ENCODE data around the gene RBFA. TPM values are rescaled to one million over a fixed set of nuclear protein-coding genes. Genes with fewer than 3 reads are reported as not detected.

RBFA gene
- total and polyA plus RNA-seq, 2 experiments from 2014 or later = 21.4 to 29.4 TPM

- 89% methylated on average over 10 of the region's 10 CpGs for WGBS (ENCODE audit: low lambda C conversion rate, missing lambda C conversion rate)
- H3K9me2 ChIP-seq (replicated peaks; ENCODE audit: insufficient read depth) = no peaks in the 10 kb centered on the region
- no peak overlapping the region for H3K4me3 ChIP-seq
- DNase-seq (ENCODE audit: low spot score) = no peak
- H3K4me2 ChIP-seq = no peak overlapping the region
- no peak for TF ChIP-seq EZH2phosphoT487 (IDR thresholded peaks at IDR 0.05; ENCODE audit: low read depth, severe bottlenecking, unreplicated experiment)
- no peak for TF ChIP-seq EZH2 (IDR thresholded peaks at IDR 0.05; ENCODE audit: borderline replicate concordance)
- no peak for TF ChIP-seq CTCF (IDR thresholded peaks at IDR 0.05; ENCODE audit: poor library complexity)
- H3K9me3 ChIP-seq (ENCODE audit: low read depth) = no peaks in the 10 kb centered on the region
- H3K27me3 ChIP-seq = no peaks in the 10 kb centered on the region
- no peaks in the 10 kb centered on the region for H3K79me2 ChIP-seq
- H3K4me1 ChIP-seq (ENCODE audit: insufficient read depth) = no peaks in the 10 kb centered on the region
- peaks cover 4% of the 10 kb centered on the region for H3K36me3 ChIP-seq (replicated peaks; ENCODE audit: insufficient read depth, low read depth)
- H4K20me1 ChIP-seq (ENCODE audit: insufficient read depth, poor library complexity, severe bottlenecking) = no peaks in the 10 kb centered on the region
- no peak overlapping the region for H3K27ac ChIP-seq
- no peak overlapping the region for H2AFZ ChIP-seq
These were observed 12.8 kb downstream of the RBFA start for GRCh38 chr18:80046961-80047541.

- H2AFZ ChIP-seq = no peak overlapping the region
- H3K36me3 ChIP-seq (replicated peaks; ENCODE audit: insufficient read depth, low read depth) = peaks cover 4% of the 10 kb centered on the region
- no peak overlapping the region for H3K4me3 ChIP-seq
- H3K4me1 ChIP-seq (ENCODE audit: insufficient read depth) = no peaks in the 10 kb centered on the region
- no peak overlapping the region for H3K27ac ChIP-seq
- no peaks in the 10 kb centered on the region for H3K9me2 ChIP-seq (replicated peaks; ENCODE audit: insufficient read depth)
- peaks cover 7% of the 10 kb centered on the region for H3K9me3 ChIP-seq (ENCODE audit: low read depth)
- no peak for DNase-seq (ENCODE audit: low spot score)
- H3K4me2 ChIP-seq = no peak overlapping the region
- WGBS (ENCODE audit: low lambda C conversion rate, missing lambda C conversion rate) = 98% methylated on average over 6 of the region's 6 CpGs
- H4K20me1 ChIP-seq (ENCODE audit: insufficient read depth, poor library complexity, severe bottlenecking) = no peaks in the 10 kb centered on the region
- no peaks in the 10 kb centered on the region for H3K27me3 ChIP-seq
- no peaks in the 10 kb centered on the region for H3K79me2 ChIP-seq
- no peak for TF ChIP-seq CTCF (IDR thresholded peaks at IDR 0.05; ENCODE audit: poor library complexity)
- no peak for TF ChIP-seq EZH2 (IDR thresholded peaks at IDR 0.05; ENCODE audit: borderline replicate concordance)
- TF ChIP-seq EZH2phosphoT487 (IDR thresholded peaks at IDR 0.05; ENCODE audit: low read depth, severe bottlenecking, unreplicated experiment) = no peak
These were observed 16.6 kb downstream of the RBFA start for GRCh38 chr18:80050797-80051196.

GRCh38 chr18:80056095-80056494 is 21.9 kb downstream of the RBFA start:
- Histone ChIP-seq H3K4me2 (no peak overlapping the region), H3K27ac (no peak overlapping the region), H3K4me1 (ENCODE audit: insufficient read depth) (no peaks in the 10 kb centered on the region), H3K36me3 (replicated peaks; ENCODE audit: insufficient read depth, low read depth) (peaks cover 4% of the 10 kb centered on the region), H3K9me3 (ENCODE audit: low read depth) (peaks cover 7% of the 10 kb centered on the region), H3K79me2 (no peaks in the 10 kb centered on the region), H3K27me3 (no peaks in the 10 kb centered on the region), H3K9me2 (replicated peaks; ENCODE audit: insufficient read depth) (no peaks in the 10 kb centered on the region), H4K20me1 (ENCODE audit: insufficient read depth, poor library complexity, severe bottlenecking) (no peaks in the 10 kb centered on the region), H2AFZ (no peak overlapping the region), H3K4me3 (no peak overlapping the region)
- TF ChIP-seq EZH2phosphoT487 (IDR thresholded peaks at IDR 0.05; ENCODE audit: low read depth, severe bottlenecking, unreplicated experiment) (no peak), CTCF (IDR thresholded peaks at IDR 0.05; ENCODE audit: poor library complexity) (no peak), EZH2 (IDR thresholded peaks at IDR 0.05; ENCODE audit: borderline replicate concordance) (no peak)
- 98% methylated on average over 2 of the region's 2 CpGs for WGBS (ENCODE audit: low lambda C conversion rate, missing lambda C conversion rate)
- DNase-seq (ENCODE audit: low spot score) = no peak
